K562 (cell line): Measurements from ENCODE around the gene OR2B2. TPM values are rescaled to one million over a fixed set of nuclear protein-coding genes. Genes with fewer than 3 reads are reported as not detected.

Experiments used
- DIDO1 ChIP-seq: fragments of 450-650 bp; IDR thresholded peaks from 2 replicates; pipeline ENCODE4 v1.6.1; 2016; ENCODE audit warnings: low read depth, missing biosample characterization, missing genetic modification characterization
- HLTF ChIP-seq: fragments of 450-650 bp; IDR thresholded peaks from 2 replicates; pipeline ENCODE4 v1.6.1; 2016
- REST ChIP-seq, 2 experiments: fragments of 450-650 bp; formaldehyde crosslinking in 1 of 2; IDR thresholded peaks; 2 replicates each; pipeline versions ENCODE4 v1.4.0 to v1.6.1; 2014 to 2020; ENCODE audit warnings: mild to moderate bottlenecking in 2 of 2, borderline replicate concordance in 1 of 2, low read depth in 1 of 2
- ZNF184 ChIP-seq: sonication (generic); formaldehyde crosslinking; IDR thresholded peaks from 2 replicates; pipeline ENCODE4 v1.5.0; 2020; ENCODE audit warnings: missing genetic modification reagents
- polyA plus RNA-seq, 8 experiments: library from polyadenylated mRNA; depleted of rRNA in 4 of 8; stranded (reverse) in 5 of 8; unstranded in 3 of 8; fragments of >200 nt; fragmentation: Nextera tagmentation in 2 of 8; fragmentation: Illumina TruSeq in 1 of 8; extraction: Ambion mirVana in 2 of 8; extraction: Trizol in 1 of 8; gene quantifications; 2 replicates each; pipeline versions ENCODE4 v1.2.1 to v1.2.3, GENCODE V29; 2011 to 2014; ENCODE audit warnings: inconsistent platforms in 1 of 8, missing spikeins in 1 of 8
- total RNA-seq, 7 experiments: library from RNA; depleted of rRNA in 6 of 7; stranded (reverse); fragments of >200 nt in 6 of 7; fragmentation: Illumina TruSeq in 2 of 7; extraction: Trizol in 2 of 7; gene quantifications; 2 replicates each; pipeline versions ENCODE4 v1.2.1 to v1.2.3, GENCODE V29; 2011 to 2021; ENCODE audit warnings: low replicate concordance in 1 of 7
- TF ChIP-seq, protein P1 (sequence below): fragments of 450-650 bp; IDR thresholded peaks from 2 replicates; pipeline ENCODE4 v1.6.1; 2018; ENCODE audit not compliant: partially characterized antibody

OR2B2 gene
- total and polyA plus RNA-seq, 9 of the 15 experiments (the other 6 are each of a cell fraction or from before 2014, with no cell fraction given) = 0.24 TPM; not detected in 8

- no peak for TF ChIP-seq REST (IDR thresholded peaks at IDR 0.05; ENCODE audit: borderline replicate concordance)
- TF ChIP-seq REST (CRISPR knock-in tag; IDR thresholded peaks at IDR 0.05; ENCODE audit: low read depth) = no peak
- TF ChIP-seq HLTF = no peak
- no peak for TF ChIP-seq ZNF184 (CRISPR knock-in tag)
- TF ChIP-seq, protein P1, sequence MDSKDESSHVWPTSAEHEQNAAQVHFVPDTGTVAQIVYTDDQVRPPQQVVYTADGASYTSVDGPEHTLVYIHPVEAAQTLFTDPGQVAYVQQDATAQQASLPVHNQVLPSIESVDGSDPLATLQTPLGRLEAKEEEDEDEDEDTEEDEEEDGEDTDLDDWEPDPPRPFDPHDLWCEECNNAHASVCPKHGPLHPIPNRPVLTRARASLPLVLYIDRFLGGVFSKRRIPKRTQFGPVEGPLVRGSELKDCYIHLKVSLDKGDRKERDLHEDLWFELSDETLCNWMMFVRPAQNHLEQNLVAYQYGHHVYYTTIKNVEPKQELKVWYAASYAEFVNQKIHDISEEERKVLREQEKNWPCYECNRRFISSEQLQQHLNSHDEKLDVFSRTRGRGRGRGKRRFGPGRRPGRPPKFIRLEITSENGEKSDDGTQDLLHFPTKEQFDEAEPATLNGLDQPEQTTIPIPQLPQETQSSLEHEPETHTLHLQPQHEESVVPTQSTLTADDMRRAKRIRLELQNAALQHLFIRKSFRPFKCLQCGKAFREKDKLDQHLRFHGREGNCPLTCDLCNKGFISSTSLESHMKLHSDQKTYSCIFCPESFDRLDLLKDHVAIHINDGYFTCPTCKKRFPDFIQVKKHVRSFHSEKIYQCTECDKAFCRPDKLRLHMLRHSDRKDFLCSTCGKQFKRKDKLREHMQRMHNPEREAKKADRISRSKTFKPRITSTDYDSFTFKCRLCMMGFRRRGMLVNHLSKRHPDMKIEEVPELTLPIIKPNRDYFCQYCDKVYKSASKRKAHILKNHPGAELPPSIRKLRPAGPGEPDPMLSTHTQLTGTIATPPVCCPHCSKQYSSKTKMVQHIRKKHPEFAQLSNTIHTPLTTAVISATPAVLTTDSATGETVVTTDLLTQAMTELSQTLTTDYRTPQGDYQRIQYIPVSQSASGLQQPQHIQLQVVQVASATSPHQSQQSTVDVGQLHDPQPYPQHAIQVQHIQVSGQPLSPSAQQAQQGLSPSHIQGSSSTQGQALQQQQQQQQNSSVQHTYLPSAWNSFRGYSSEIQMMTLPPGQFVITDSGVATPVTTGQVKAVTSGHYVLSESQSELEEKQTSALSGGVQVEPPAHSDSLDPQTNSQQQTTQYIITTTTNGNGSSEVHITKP = no peak
- TF ChIP-seq DIDO1 = no peak
Observed at GRCh38 chr6:27951040-27951439, 38.8 kb upstream of the OR2B2 start (continued).
